GM12864 (cell line): ENCODE results near the gene TRIO.

Experiments used
- DNase-seq: peaks from one replicate; pipeline ENCODE4 v3.0.0-alpha.2; 2011; ENCODE audit warnings: low read depth
- H3K4me3 ChIP-seq: 2 replicates; pipeline ENCODE4 v1.5.1; 2011; ENCODE audit warnings: mild to moderate bottlenecking, low read depth, low read length, control low read depth
- TF ChIP-seq, protein P1 (sequence below): IDR thresholded peaks from 2 replicates; pipeline ENCODE4 v1.5.1; 2011; ENCODE audit warnings: low read depth, mild to moderate bottlenecking, moderate library complexity, low read length, control low read depth, inconsistent platforms; ENCODE audit errors: missing control alignments

TRIO gene

DNA sequence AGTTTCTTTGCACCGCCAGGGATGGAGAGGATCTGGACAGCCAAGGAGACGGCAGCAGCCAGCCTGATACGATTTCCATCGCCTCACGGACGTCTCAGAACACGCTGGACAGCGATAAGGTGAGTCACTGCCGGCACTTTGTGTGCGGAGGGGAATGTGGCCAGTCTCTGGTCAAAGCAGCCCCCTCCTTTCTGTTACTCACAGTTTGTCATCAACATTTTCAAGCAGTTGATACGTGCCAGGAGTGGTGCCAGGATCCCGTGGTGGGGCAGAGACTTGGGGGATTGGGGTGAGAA, 263.4 kb downstream of the TRIO start:
- DNase-seq: no peak
- H3K4me3 ChIP-seq: no peak overlapping the region
- TF ChIP-seq, protein P1, sequence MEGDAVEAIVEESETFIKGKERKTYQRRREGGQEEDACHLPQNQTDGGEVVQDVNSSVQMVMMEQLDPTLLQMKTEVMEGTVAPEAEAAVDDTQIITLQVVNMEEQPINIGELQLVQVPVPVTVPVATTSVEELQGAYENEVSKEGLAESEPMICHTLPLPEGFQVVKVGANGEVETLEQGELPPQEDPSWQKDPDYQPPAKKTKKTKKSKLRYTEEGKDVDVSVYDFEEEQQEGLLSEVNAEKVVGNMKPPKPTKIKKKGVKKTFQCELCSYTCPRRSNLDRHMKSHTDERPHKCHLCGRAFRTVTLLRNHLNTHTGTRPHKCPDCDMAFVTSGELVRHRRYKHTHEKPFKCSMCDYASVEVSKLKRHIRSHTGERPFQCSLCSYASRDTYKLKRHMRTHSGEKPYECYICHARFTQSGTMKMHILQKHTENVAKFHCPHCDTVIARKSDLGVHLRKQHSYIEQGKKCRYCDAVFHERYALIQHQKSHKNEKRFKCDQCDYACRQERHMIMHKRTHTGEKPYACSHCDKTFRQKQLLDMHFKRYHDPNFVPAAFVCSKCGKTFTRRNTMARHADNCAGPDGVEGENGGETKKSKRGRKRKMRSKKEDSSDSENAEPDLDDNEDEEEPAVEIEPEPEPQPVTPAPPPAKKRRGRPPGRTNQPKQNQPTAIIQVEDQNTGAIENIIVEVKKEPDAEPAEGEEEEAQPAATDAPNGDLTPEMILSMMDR: no peak

DNA sequence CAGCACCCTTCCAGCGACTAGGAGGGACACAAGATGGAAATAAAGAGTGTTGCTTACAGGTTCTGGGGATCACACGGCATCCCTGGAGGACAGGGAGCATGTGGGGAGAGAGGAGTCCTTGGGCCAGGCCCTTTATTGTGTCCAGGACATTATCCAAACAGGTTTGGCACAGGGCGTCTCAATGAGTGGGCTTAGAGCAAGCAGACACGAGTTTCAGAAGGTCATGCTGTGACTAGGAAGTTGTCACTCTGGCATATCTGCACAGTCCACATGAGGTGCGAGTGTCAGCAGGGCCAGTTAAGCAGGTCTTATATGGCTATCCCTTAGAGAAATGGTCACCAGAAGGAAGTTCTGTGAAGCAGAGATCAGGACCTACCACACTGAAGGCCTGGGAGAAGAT, 263.9 kb downstream of the TRIO start:
- no peak for DNase-seq
- TF ChIP-seq, protein P1: no peak
- no peak overlapping the region for H3K4me3 ChIP-seq

DNA sequence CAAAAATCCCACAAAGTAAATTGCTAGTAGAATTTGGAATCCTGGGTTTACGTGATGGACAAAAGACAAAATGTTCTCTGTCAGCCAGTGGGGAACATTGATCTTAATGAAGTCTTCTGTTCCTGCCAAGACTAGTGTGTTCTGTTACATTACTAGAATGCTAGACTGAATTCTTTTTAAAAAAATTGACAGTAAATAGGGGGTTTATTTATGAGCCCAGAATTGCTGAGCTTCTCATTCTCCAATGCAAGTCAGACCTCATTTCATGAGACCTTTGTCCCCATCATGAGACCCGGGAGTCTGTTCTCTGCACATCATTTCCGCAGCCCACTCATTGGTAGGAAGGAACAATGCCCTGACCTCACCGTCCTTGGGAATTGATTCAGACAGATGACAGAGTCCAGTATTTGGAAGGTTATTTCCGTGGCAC, 264.6 kb downstream of the TRIO start:
- H3K4me3 ChIP-seq: no peak overlapping the region
- TF ChIP-seq, protein P1: no peak
- no peak for DNase-seq

DNA sequence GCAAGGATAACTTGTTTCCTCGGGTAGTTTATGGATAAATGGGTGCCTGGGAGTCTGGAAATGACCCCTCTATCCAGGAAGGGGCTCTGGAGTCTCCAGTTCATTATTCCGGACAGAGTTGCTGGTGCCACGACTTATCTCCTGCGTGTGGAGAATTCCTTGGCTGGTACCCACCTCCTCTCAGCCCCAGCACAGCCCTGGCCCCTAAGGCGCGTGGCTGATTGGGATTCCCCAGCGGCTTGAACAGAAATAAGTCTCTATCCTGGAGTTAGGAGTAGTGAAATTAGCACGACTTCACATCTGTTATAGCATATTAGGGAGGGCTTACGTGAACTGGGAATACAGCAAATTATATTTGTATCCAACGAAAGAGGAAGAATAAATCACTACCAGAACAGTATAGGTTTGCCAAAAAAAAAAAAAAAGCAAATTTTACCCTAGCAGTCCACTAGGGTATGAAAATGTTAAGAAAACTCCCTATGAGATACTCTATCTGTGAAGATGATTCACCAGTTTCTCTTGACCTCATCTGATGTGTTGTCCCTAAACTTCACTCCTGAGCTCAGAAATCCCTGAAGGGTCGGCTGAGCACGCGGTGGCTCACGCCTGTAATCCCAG, 265.9 kb downstream of the TRIO start:
- no peak for DNase-seq
- H3K4me3 ChIP-seq: no peak overlapping the region
- TF ChIP-seq, protein P1: no peak

DNA sequence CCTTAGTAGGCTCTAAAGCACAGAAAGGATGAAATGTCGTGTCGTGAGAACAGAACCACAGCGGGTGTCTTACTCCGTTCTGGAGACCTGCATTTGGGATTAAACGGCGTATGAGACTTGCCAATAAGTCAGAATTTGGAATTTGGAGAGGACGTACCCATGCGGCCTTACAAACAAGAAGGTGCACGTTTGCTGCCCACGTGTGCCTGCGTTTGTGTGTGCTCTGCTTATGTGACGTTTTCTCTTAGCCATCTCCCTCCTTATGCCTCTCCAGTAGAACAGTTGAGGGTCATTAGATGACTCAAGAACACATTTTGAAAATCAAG, 266.9 kb downstream of the TRIO start:
- no peak overlapping the region for H3K4me3 ChIP-seq
- TF ChIP-seq, protein P1: no peak
- no peak for DNase-seq

DNA sequence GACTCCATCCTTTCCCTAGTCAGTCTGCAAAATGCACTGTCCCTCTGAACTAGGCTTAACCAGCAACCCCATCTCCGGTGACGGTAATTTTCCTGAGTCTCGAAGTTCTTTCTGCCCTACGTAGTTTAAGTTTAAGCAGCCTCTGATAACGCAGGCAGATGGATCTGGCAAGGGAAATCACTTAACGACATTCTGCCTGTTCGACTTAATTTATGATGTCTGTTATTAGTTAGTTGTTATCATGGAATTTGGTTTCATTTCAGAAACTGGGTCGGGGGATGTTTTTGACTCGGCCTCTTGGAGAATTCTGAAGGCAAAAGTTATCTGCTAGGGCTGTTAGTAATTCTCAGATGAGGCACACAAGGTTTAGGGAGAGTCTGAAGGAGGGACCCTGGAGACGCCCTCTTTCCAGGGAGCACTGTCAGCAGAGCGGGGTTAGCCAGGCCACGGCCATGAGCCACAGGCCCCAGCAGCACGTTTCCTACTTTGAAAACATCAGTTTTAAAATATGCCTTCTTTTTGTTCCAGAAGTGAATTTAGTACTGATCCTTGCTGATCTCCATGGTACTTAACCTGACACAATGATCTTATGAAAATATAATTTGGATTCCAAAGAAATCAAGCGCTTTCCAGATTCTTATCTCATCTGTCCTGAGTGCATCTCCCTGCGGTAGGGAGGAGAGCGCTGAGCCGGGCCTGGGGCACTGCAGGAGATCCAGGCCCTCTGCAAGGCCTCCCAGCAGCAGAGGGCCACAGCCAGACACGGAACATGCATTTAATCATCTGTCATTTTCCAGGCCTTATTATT, 267.5 kb downstream of the TRIO start:
- no peak for DNase-seq
- TF ChIP-seq, protein P1: no peak
- H3K4me3 ChIP-seq: no peak overlapping the region

DNA sequence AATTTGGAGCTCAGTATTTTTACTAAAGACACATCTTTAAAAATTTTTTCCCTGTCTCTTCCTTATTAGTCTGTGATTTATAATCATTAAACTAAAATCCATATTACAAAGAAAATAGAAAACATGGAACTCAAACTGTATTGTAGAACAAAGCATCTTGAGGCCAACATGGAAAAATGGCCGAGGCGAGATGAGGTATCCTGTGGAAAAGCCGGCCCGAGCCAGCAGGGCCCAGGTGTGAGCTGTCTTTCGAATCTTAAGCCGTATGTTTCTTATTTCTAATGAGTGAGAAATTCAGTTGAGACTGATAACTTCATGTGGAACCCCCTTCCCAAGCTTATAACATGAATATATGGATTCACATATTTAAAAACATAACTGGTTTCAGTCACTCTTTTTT, 268.1 kb downstream of the TRIO start:
- no peak for DNase-seq
- no peak overlapping the region for H3K4me3 ChIP-seq
- TF ChIP-seq, protein P1: no peak
